GM23338 (cell line): Measurements from ENCODE around the gene OVCA2. TPM values are rescaled to one million over a fixed set of nuclear protein-coding genes. Genes with fewer than 3 reads are reported as not detected.

ENCODE experiments used
- ATAC-seq: fragments of 200-7000 bp; cut with Tn5 transposase; 3 replicates; pipeline ENCODE4 v1.9.1; 2020
- DNase-seq: peaks from one replicate; pipeline ENCODE4 v3.0.0-alpha.2; 2015; ENCODE audit warnings: low spot score
- H2AFZ ChIP-seq: fragments of 200-600 bp; sonication (generic); 2 replicates; pipeline ENCODE4 v1.8.0; 2016; ENCODE audit warnings: antibody characterized with exemption, mild to moderate bottlenecking, moderate library complexity
- H3F3A ChIP-seq: fragments of 200-600 bp; sonication (generic); replicated peaks from 2 replicates; pipeline ENCODE4 v1.8.0; 2017; ENCODE audit warnings: antibody characterized with exemption, mixed run types, low read depth
- H3K27ac ChIP-seq: fragments of 200-600 bp; sonication (generic); 2 replicates; pipeline ENCODE4 v1.6.1; 2016; ENCODE audit warnings: low read depth
- H3K27me3 ChIP-seq: fragments of 200-600 bp; sonication (generic); 2 replicates; pipeline ENCODE4 v1.8.0; 2016; ENCODE audit warnings: mild to moderate bottlenecking, mixed run types, moderate library complexity; ENCODE audit not compliant: insufficient read depth
- H3K36me3 ChIP-seq: fragments of 200-600 bp; sonication (generic); 2 replicates; pipeline ENCODE4 v1.8.0; 2016; ENCODE audit warnings: mild to moderate bottlenecking; ENCODE audit not compliant: insufficient read depth
- H3K4me1 ChIP-seq: fragments of 200-600 bp; sonication (generic); 2 replicates; pipeline ENCODE4 v1.8.0; 2016; ENCODE audit warnings: mild to moderate bottlenecking, moderate library complexity; ENCODE audit not compliant: insufficient read depth
- H3K4me2 ChIP-seq: fragments of 200-600 bp; sonication (generic); 2 replicates; pipeline ENCODE4 v1.7.1; 2017; ENCODE audit warnings: mixed run types
- H3K4me3 ChIP-seq: fragments of 200-600 bp; sonication (generic); 2 replicates; pipeline ENCODE4 v1.6.1; 2016; ENCODE audit warnings: mixed run types
- H3K79me2 ChIP-seq: fragments of 200-600 bp; sonication (generic); replicated peaks from 2 replicates; pipeline ENCODE4 v1.8.0; 2017; ENCODE audit warnings: mild to moderate bottlenecking; ENCODE audit not compliant: insufficient read depth
- H3K9me2 ChIP-seq: fragments of 200-600 bp; sonication (generic); 2 replicates; pipeline ENCODE4 v1.8.0; 2017; ENCODE audit not compliant: insufficient read depth
- H4K20me1 ChIP-seq: fragments of 200-600 bp; sonication (generic); replicated peaks from 2 replicates; pipeline ENCODE4 v1.8.0; 2017; ENCODE audit warnings: mild to moderate bottlenecking; ENCODE audit not compliant: insufficient read depth
- H3K27ac Mint-ChIP-seq: 2 replicates; pipeline ENCODE4 v1.8.0; 2020; ENCODE audit warnings: inconsistent platforms, mild to moderate bottlenecking, moderate library complexity, mixed read lengths
- H3K27me3 Mint-ChIP-seq: 3 replicates; pipeline ENCODE4 v1.8.0; 2022; ENCODE audit warnings: low read depth, mild to moderate bottlenecking, moderate library complexity, mixed read lengths, inconsistent platforms; ENCODE audit not compliant: insufficient read depth, poor library complexity
- H3K36me3 Mint-ChIP-seq: 3 replicates; pipeline ENCODE4 v1.8.0; 2021; ENCODE audit warnings: low read depth, mild to moderate bottlenecking, inconsistent platforms, moderate library complexity, mixed read lengths
- H3K4me1 Mint-ChIP-seq: 3 replicates; pipeline ENCODE4 v1.8.0; 2020; ENCODE audit warnings: mild to moderate bottlenecking, inconsistent platforms, mixed read lengths
- H3K4me3 Mint-ChIP-seq: 3 replicates; pipeline ENCODE4 v1.8.0; 2021; ENCODE audit warnings: moderate library complexity, mild to moderate bottlenecking, inconsistent platforms, mixed read lengths
- H3K9me3 Mint-ChIP-seq: 3 replicates; pipeline ENCODE4 v1.8.0; 2020; ENCODE audit warnings: moderate library complexity, mild to moderate bottlenecking, inconsistent platforms, mixed read lengths
- CREB1 ChIP-seq: fragments of 250-450 bp; sonication (Bioruptor Pico); IDR thresholded peaks from 2 replicates; pipeline ENCODE4 v1.5.0; 2020; ENCODE audit warnings: low read depth, mild to moderate bottlenecking, moderate library complexity
- JUNB ChIP-seq: IDR thresholded peaks from one replicate; pipeline ENCODE4 v1.6.1; 2016; ENCODE audit warnings: antibody characterized with exemption; ENCODE audit not compliant: unreplicated experiment
- NANOG ChIP-seq: IDR thresholded peaks from 2 replicates; pipeline ENCODE4 v1.6.1; 2016; ENCODE audit warnings: antibody characterized with exemption, borderline replicate concordance
- STAT1 ChIP-seq: IDR thresholded peaks from one replicate; pipeline ENCODE4 v1.6.1; 2016; ENCODE audit warnings: antibody characterized with exemption; ENCODE audit not compliant: unreplicated experiment
- polyA plus RNA-seq: library from polyadenylated mRNA; unstranded; fragments of >200 nt; fragmentation: Nextera tagmentation; extraction: Ambion mirVana; gene quantifications from 2 replicates; pipeline ENCODE4 v1.2.1, GENCODE V29; 2016
- total RNA-seq: library from RNA; depleted of rRNA; stranded (reverse); fragments of >200 nt; shearing (Covaris generic); gene quantifications from 2 replicates; pipeline ENCODE4 v1.2.3, GENCODE V29; 2014
- TF ChIP-seq, protein P1 (sequence below): fragments of 250-450 bp; sonication (Bioruptor Pico); IDR thresholded peaks from 2 replicates; pipeline ENCODE4 v1.5.0; 2020; ENCODE audit warnings: mild to moderate bottlenecking, moderate library complexity
- TF ChIP-seq, protein P2 (sequence below): IDR thresholded peaks from one replicate; pipeline ENCODE4 v1.6.1; 2018; ENCODE audit warnings: antibody characterized with exemption; ENCODE audit not compliant: unreplicated experiment
- TF ChIP-seq, protein P3 (sequence below), 2 experiments: fragments of 200-600 bp in 1 of 2; sonication (generic) in 1 of 2; conservative IDR thresholded peaks; 2 replicates each; pipeline versions ENCODE4 v1.5.1 to v1.6.1; 2016 to 2017; ENCODE audit warnings: antibody characterized with exemption in 2 of 2, low read depth in 2 of 2, mild to moderate bottlenecking in 2 of 2, moderate library complexity in 1 of 2

Gene OVCA2
- total and polyA plus RNA-seq, 2 experiments from 2014 or later: 15.9 to 21.3 TPM

DNA sequence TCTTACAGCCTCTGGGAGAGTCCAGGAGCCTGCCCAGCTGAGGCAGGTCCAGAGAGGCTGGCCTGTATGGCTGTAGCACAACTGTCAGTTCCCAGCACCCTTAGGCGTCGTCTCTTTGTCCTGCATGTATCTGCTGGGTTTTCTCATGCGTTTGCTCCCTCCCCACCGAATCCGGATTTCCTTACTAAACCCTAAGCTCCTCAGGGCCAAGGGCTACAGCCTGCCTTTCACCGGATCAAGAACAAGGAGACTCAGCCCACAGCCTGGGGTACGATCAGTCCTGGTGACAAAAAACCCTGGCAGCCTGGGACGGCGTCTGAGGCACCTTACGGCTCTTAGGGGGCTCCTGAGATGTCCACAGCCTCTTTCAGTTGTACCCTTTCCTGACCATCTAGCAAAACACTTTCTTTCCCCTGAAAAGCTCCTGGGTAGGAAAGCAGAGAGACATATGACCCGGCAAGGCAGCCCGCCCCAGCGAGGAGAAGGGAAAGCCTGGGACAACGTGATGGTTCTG lies 25.3 kb downstream of the OVCA2 start (continued):
- TF ChIP-seq, protein P1, sequence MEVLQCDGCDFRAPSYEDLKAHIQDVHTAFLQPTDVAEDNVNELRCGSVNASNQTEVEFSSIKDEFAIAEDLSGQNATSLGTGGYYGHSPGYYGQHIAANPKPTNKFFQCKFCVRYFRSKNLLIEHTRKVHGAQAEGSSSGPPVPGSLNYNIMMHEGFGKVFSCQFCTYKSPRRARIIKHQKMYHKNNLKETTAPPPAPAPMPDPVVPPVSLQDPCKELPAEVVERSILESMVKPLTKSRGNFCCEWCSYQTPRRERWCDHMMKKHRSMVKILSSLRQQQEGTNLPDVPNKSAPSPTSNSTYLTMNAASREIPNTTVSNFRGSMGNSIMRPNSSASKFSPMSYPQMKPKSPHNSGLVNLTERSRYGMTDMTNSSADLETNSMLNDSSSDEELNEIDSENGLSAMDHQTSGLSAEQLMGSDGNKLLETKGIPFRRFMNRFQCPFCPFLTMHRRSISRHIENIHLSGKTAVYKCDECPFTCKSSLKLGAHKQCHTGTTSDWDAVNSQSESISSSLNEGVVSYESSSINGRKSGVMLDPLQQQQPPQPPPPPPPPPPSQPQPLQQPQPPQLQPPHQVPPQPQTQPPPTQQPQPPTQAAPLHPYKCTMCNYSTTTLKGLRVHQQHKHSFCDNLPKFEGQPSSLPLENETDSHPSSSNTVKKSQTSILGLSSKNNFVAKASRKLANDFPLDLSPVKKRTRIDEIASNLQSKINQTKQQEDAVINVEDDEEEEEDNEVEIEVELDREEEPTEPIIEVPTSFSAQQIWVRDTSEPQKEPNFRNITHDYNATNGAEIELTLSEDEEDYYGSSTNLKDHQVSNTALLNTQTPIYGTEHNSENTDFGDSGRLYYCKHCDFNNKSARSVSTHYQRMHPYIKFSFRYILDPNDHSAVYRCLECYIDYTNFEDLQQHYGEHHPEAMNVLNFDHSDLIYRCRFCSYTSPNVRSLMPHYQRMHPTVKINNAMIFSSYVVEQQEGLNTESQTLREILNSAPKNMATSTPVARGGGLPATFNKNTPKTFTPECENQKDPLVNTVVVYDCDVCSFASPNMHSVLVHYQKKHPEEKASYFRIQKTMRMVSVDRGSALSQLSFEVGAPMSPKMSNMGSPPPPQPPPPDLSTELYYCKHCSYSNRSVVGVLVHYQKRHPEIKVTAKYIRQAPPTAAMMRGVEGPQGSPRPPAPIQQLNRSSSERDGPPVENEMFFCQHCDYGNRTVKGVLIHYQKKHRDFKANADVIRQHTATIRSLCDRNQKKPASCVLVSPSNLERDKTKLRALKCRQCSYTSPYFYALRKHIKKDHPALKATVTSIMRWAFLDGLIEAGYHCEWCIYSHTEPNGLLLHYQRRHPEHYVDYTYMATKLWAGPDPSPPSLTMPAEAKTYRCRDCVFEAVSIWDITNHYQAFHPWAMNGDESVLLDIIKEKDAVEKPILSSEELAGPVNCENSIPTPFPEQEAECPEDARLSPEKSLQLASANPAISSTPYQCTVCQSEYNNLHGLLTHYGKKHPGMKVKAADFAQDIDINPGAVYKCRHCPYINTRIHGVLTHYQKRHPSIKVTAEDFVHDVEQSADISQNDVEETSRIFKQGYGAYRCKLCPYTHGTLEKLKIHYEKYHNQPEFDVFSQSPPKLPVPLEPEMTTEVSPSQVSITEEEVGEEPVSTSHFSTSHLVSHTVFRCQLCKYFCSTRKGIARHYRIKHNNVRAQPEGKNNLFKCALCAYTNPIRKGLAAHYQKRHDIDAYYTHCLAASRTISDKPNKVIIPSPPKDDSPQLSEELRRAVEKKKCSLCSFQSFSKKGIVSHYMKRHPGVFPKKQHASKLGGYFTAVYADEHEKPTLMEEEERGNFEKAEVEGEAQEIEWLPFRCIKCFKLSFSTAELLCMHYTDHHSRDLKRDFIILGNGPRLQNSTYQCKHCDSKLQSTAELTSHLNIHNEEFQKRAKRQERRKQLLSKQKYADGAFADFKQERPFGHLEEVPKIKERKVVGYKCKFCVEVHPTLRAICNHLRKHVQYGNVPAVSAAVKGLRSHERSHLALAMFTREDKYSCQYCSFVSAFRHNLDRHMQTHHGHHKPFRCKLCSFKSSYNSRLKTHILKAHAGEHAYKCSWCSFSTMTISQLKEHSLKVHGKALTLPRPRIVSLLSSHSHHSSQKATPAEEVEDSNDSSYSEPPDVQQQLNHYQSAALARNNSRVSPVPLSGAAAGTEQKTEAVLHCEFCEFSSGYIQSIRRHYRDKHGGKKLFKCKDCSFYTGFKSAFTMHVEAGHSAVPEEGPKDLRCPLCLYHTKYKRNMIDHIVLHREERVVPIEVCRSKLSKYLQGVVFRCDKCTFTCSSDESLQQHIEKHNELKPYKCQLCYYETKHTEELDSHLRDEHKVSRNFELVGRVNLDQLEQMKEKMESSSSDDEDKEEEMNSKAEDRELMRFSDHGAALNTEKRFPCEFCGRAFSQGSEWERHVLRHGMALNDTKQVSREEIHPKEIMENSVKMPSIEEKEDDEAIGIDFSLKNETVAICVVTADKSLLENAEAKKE (CRISPR knock-in tag): no peak
- TF ChIP-seq CREB1 (CRISPR knock-in tag): no peak
- TF ChIP-seq NANOG: no peak
- TF ChIP-seq, protein P2, sequence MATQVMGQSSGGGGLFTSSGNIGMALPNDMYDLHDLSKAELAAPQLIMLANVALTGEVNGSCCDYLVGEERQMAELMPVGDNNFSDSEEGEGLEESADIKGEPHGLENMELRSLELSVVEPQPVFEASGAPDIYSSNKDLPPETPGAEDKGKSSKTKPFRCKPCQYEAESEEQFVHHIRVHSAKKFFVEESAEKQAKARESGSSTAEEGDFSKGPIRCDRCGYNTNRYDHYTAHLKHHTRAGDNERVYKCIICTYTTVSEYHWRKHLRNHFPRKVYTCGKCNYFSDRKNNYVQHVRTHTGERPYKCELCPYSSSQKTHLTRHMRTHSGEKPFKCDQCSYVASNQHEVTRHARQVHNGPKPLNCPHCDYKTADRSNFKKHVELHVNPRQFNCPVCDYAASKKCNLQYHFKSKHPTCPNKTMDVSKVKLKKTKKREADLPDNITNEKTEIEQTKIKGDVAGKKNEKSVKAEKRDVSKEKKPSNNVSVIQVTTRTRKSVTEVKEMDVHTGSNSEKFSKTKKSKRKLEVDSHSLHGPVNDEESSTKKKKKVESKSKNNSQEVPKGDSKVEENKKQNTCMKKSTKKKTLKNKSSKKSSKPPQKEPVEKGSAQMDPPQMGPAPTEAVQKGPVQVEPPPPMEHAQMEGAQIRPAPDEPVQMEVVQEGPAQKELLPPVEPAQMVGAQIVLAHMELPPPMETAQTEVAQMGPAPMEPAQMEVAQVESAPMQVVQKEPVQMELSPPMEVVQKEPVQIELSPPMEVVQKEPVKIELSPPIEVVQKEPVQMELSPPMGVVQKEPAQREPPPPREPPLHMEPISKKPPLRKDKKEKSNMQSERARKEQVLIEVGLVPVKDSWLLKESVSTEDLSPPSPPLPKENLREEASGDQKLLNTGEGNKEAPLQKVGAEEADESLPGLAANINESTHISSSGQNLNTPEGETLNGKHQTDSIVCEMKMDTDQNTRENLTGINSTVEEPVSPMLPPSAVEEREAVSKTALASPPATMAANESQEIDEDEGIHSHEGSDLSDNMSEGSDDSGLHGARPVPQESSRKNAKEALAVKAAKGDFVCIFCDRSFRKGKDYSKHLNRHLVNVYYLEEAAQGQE: no peak

DNA sequence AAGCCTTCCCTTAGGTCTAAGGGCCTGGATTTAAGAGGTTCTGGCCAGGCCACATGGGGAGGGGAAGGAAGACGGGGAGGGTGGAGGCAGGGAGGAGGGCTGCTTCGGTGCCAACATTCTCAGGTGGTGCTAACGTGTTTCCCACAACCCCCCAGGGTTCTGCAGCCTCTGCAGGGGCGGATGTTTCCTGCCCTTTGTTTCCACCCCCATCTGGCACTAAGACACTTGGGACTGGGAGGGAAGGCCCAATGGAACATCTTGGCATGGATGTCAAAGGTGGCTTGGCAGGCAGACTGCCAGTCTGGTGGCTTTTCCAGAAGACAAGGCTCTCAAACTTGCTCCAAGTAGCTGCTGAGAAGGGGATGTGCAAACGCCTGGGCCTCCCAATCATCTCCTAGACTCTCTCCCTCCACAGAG lies 25.8 kb downstream of the OVCA2 start:
- Histone ChIP-seq H3K79me2 (no peaks in the 10 kb centered on the region), H3K4me1 (peaks cover 23% of the 10 kb centered on the region), H3K9me2 (no peaks in the 10 kb centered on the region), H3K4me3 (no peak overlapping the region), H3F3A (no peaks in the 10 kb centered on the region; the same call in 1 of the 2 replicates), H2AFZ (no peak overlapping the region), H3K27me3 (no peaks in the 10 kb centered on the region), H4K20me1 (no peaks in the 10 kb centered on the region; the same call in none of the 2 replicates), H3K36me3 (no peaks in the 10 kb centered on the region), H3K27ac (no peak overlapping the region), H3K4me2 (no peak overlapping the region)
- Mint-ChIP-seq H3K4me1 (peaks cover 50% of the 10 kb centered on the region), H3K36me3 (peaks cover 10% of the 10 kb centered on the region), H3K27ac (no peak overlapping the region), H3K27me3 (peaks cover 27% of the 10 kb centered on the region), H3K9me3 (no peaks in the 10 kb centered on the region), H3K4me3 (no peak overlapping the region)
- ATAC-seq: no peak
- DNase-seq: no peak
- TF ChIP-seq NANOG (no peak), STAT1 (no peak), JUNB (no peak)
- TF ChIP-seq, protein P3, sequence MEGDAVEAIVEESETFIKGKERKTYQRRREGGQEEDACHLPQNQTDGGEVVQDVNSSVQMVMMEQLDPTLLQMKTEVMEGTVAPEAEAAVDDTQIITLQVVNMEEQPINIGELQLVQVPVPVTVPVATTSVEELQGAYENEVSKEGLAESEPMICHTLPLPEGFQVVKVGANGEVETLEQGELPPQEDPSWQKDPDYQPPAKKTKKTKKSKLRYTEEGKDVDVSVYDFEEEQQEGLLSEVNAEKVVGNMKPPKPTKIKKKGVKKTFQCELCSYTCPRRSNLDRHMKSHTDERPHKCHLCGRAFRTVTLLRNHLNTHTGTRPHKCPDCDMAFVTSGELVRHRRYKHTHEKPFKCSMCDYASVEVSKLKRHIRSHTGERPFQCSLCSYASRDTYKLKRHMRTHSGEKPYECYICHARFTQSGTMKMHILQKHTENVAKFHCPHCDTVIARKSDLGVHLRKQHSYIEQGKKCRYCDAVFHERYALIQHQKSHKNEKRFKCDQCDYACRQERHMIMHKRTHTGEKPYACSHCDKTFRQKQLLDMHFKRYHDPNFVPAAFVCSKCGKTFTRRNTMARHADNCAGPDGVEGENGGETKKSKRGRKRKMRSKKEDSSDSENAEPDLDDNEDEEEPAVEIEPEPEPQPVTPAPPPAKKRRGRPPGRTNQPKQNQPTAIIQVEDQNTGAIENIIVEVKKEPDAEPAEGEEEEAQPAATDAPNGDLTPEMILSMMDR (conservative IDR thresholded peaks at IDR 0.05; ENCODE audit: low read depth in 2 of 2): no peak
